CD4-positive, alpha-beta T cell (primary cell): Measurements from ENCODE around the gene PTPRK. TPM values are rescaled to one million over a fixed set of nuclear protein-coding genes. Genes with fewer than 3 reads are reported as not detected.

Experiments used
- ATAC-seq: fragments of 200-7000 bp; cut with Tn5 transposase; one replicate; pipeline ENCODE4 v1.10.0; 2022; ENCODE audit warnings: mild to moderate bottlenecking; ENCODE audit not compliant: poor library complexity
- CTCF ChIA-PET: fragments of 350-600 bp; sonication (Branson Sonifier 250); formaldehyde crosslinking; loops from one replicate; lab custom pipeline; 2021; ENCODE audit warnings: antibody characterized with exemption, inconsistent platforms; lab: Charles Lee
- POLR2A ChIA-PET: fragments of 350-600 bp; sonication (Branson Sonifier 250); formaldehyde crosslinking; loops from one replicate; lab custom pipeline; 2021; ENCODE audit warnings: antibody characterized with exemption, inconsistent platforms; lab: Charles Lee
- DNase-seq, 14 experiments: peaks; one replicate each; pipeline ENCODE4 v3.0.0-alpha.2; 2013 to 2020; ENCODE audit warnings: mixed read lengths in 2 of 14
- H3K27ac ChIP-seq, 2 donors: one replicate each; pipeline versions ENCODE4 v1.5.1 to v1.7.0; 2013; ENCODE audit warnings: low read length in 2 of 2, low read depth in 1 of 2, mild to moderate bottlenecking in 1 of 2
- H3K27me3 ChIP-seq, 2 experiments: 1 replicate in 1 of 2; 2 replicates in 1 of 2; pipeline versions ENCODE4 v1.6.1 to v1.7.0; 2013; ENCODE audit warnings: low read length in 2 of 2, control low read depth in 1 of 2, mild to moderate bottlenecking in 1 of 2, moderate library complexity in 1 of 2; ENCODE audit not compliant: insufficient read depth in 2 of 2, control insufficient read depth in 1 of 2
- H3K36me3 ChIP-seq: one replicate; pipeline ENCODE4 v1.6.1; 2013; ENCODE audit warnings: low read length, control low read depth; ENCODE audit not compliant: insufficient read depth
- H3K4me1 ChIP-seq: one replicate; pipeline ENCODE4 v1.6.1; 2013; ENCODE audit warnings: low read length, control low read depth; ENCODE audit not compliant: insufficient read depth
- H3K4me3 ChIP-seq: one replicate; pipeline ENCODE4 v1.5.1; 2013; ENCODE audit warnings: mild to moderate bottlenecking, low read length, moderate library complexity
- H3K9me3 ChIP-seq, 2 experiments: 1 replicate in 1 of 2; 2 replicates in 1 of 2; pipeline versions ENCODE4 v1.6.1 to v1.7.0; 2013; ENCODE audit warnings: low read length in 2 of 2, mild to moderate bottlenecking in 2 of 2, control low read depth in 1 of 2, moderate library complexity in 1 of 2; ENCODE audit not compliant: control insufficient read depth in 1 of 2, insufficient read depth in 1 of 2
- H3K27ac Mint-ChIP-seq: one replicate; pipeline ENCODE4 v1.8.0; 2020; ENCODE audit warnings: mixed read lengths
- H3K27me3 Mint-ChIP-seq: one replicate; pipeline ENCODE4 v1.8.0; 2021; ENCODE audit warnings: mixed read lengths
- H3K36me3 Mint-ChIP-seq: one replicate; pipeline ENCODE4 v1.8.0; 2021; ENCODE audit warnings: low read depth, mixed read lengths
- H3K4me1 Mint-ChIP-seq: one replicate; pipeline ENCODE4 v1.8.0; 2021; ENCODE audit warnings: low read depth, mixed read lengths
- H3K4me3 Mint-ChIP-seq: one replicate; pipeline ENCODE4 v1.8.0; 2020; ENCODE audit warnings: mild to moderate bottlenecking, mixed read lengths
- H3K9me3 Mint-ChIP-seq: one replicate; pipeline ENCODE4 v1.8.0; 2020; ENCODE audit warnings: mixed read lengths
- intact Hi-C, 2 experiments: fragments of 100-400 bp; cut with DNase I in 1 of 2; cut with micrococcal nuclease in 1 of 2; formaldehyde crosslinking; loops; one replicate each; pipeline versions ENCODE4 v1.15.1 to v1.9.0; 2023 to 2025; cut with DNase I, micrococcal nuclease
- total RNA-seq, 174 experiments: library from RNA in 2 of 174; stranded (reverse) in 2 of 174; gene quantifications; one replicate each; pipeline ENCODE4 v1.2.3 and lab custom pipeline; 2021 to 2026
- TF ChIP-seq, protein P1 (sequence below): fragments of 200-600 bp; IDR thresholded peaks from one replicate; pipeline ENCODE4 v1.8.0; 2022; ENCODE audit warnings: antibody characterized with exemption, mild to moderate bottlenecking

Gene PTPRK
- total RNA-seq, 2 experiments from 2014 or later = 8.4 to 10.3 TPM

DNA sequence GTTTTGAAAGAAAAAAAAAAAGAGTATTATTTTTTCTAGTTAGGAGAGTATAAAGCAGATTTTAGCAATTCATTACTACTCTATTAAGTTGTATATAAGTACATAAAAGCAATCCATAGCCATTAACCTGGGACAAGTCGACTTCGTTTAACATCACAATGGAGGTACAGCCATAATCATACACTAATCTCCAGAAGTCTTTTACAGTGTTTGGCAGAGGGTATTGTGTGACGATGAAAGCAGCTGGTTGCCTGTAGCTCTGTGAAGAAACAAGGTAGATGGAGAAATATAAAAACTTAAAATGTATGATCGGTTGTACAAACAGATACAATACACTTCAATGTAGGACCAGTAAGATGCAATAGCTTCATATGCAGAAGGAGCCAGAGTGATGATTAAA, 543.6 kb downstream of the PTPRK start:
- Mint-ChIP-seq H3K27ac (no peak overlapping the region), H3K4me1 (peaks cover 58% of the 10 kb centered on the region)
- POLR2A ChIA-PET = no interaction called here

DNA sequence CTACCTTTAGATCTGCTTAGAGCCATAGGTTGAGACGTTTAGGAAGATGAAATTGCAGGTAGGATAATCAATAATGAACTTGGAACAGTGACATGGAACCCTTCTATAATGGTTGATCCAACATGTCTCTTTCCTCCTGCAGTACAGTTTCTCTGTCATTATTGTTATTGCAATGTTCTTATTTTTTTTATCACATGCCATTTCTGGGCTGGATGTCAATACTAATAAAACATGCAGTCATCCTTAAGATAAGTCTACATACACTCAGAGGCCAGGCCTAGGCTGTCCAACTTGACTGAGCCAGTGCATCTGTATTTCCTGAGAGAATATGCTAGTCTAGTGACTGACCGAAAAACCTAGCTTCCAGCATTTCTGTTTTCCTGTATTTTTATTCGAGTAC, 544.3 kb downstream of the PTPRK start:
- Histone ChIP-seq H3K36me3 (no peaks in the 10 kb centered on the region), H3K27me3 (no peaks in the 10 kb centered on the region), H3K27ac (no peak overlapping the region), H3K4me1 (peaks cover 18% of the 10 kb centered on the region), H3K4me3 (no peak overlapping the region), H3K9me3 (no peaks in the 10 kb centered on the region)
- H3K9me3 Mint-ChIP-seq = peaks cover under 1% of the 10 kb centered on the region
- DNase-seq (no peak), ATAC-seq (no peak)
- H3K27me3 Mint-ChIP-seq = no peaks in the 10 kb centered on the region
- no peak overlapping the region for H3K27ac Mint-ChIP-seq
- POLR2A ChIA-PET = no interaction called here
- CTCF ChIA-PET = interaction anchor here (0.8 kb wide), 1 partner anchor 8 kb away, joined by 4 read pairs; no protein-coding TSS in a partner anchor
- intact Hi-C loops = loop anchor here (10.0 kb wide), 1 partner anchor 241 kb away; no protein-coding TSS in a partner anchor
- no peak overlapping the region for H3K4me3 Mint-ChIP-seq
- H3K36me3 Mint-ChIP-seq = peaks cover 4% of the 10 kb centered on the region
- peaks cover 65% of the 10 kb centered on the region for H3K4me1 Mint-ChIP-seq
- TF ChIP-seq, protein P1, sequence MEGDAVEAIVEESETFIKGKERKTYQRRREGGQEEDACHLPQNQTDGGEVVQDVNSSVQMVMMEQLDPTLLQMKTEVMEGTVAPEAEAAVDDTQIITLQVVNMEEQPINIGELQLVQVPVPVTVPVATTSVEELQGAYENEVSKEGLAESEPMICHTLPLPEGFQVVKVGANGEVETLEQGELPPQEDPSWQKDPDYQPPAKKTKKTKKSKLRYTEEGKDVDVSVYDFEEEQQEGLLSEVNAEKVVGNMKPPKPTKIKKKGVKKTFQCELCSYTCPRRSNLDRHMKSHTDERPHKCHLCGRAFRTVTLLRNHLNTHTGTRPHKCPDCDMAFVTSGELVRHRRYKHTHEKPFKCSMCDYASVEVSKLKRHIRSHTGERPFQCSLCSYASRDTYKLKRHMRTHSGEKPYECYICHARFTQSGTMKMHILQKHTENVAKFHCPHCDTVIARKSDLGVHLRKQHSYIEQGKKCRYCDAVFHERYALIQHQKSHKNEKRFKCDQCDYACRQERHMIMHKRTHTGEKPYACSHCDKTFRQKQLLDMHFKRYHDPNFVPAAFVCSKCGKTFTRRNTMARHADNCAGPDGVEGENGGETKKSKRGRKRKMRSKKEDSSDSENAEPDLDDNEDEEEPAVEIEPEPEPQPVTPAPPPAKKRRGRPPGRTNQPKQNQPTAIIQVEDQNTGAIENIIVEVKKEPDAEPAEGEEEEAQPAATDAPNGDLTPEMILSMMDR = no peak

More for the DNA sequence above, 543.6 kb downstream of the PTPRK start:
- Mint-ChIP-seq H3K9me3 (peaks cover 3% of the 10 kb centered on the region), H3K4me3 (no peak overlapping the region), H3K36me3 (peaks cover 4% of the 10 kb centered on the region), H3K27me3 (no peaks in the 10 kb centered on the region)
- no peaks in the 10 kb centered on the region for H3K36me3 ChIP-seq
- H3K4me1 ChIP-seq = peaks cover 15% of the 10 kb centered on the region
- CTCF ChIA-PET = interaction anchor here (0.5 to 2.3 kb wide), 4 partner anchors 9 to 1910 kb away, joined by 3 to 6 read pairs (median 4); no protein-coding TSS in a partner anchor
- no peak overlapping the region for H3K4me3 ChIP-seq
- intact Hi-C loops = loop anchor here (10.0 kb wide), 1 partner anchor 242 kb away; no protein-coding TSS in a partner anchor
- DNase-seq = no peak
- ATAC-seq = no peak
- H3K27ac ChIP-seq = no peak overlapping the region
- TF ChIP-seq, protein P1 = no peak
- H3K27me3 ChIP-seq = no peaks in the 10 kb centered on the region
- no peaks in the 10 kb centered on the region for H3K9me3 ChIP-seq

DNA sequence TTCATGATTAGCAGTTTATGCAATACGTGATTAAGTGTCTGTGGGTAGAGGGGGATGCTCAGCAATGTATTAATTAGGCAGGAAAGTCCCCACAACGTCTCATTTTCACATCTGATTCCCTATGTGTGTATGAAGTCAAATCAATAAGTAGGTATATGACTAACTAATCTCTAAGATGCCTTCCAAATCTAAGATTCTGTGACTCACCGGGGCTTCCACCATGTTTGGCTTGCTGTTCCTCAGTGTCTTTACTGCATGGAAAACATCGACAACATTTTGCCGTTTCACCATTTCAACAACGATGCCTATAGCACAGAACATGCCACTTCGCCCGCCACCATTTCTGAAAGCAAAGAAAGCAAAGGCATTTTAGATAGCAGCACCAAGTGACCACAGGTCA, 547.6 kb downstream of the PTPRK start:
- peaks cover 12% of the 10 kb centered on the region for H3K4me1 ChIP-seq
- H3K36me3 ChIP-seq = no peaks in the 10 kb centered on the region
- DNase-seq (peak in 3 of 14 experiments; percentile 31 to 42 (median 35)), ATAC-seq (no peak)
- peaks cover 75% of the 10 kb centered on the region for H3K4me1 Mint-ChIP-seq
- H3K4me3 Mint-ChIP-seq = peak overlapping the region; percentile 90
- H3K27ac ChIP-seq = peak overlapping the region in 1 of 2 donors; percentile 39
- TF ChIP-seq, protein P1 = no peak
- no peaks in the 10 kb centered on the region for H3K9me3 ChIP-seq
- intact Hi-C loops = loop anchor here (1.0 to 10.0 kb wide), 6 partner anchors 22 to 238 kb away; partner anchors contain the start of gene THEMIS (in 1 of the 2)
- ChIA-PET POLR2A (interaction anchor here (0.8 to 4.5 kb wide), 11 partner anchors 21 to 117 kb away, joined by 3 to 31 read pairs (median 5); partner anchors contain the start of gene THEMIS), CTCF (interaction anchor here (1.5 kb wide), 1 partner anchor 117 kb away, joined by 6 read pairs; no protein-coding TSS in a partner anchor)
- H3K27me3 ChIP-seq = no peaks in the 10 kb centered on the region
- H3K27me3 Mint-ChIP-seq = no peaks in the 10 kb centered on the region
- peak overlapping the region; percentile 97 for H3K27ac Mint-ChIP-seq
- peaks cover 4% of the 10 kb centered on the region for H3K36me3 Mint-ChIP-seq
- H3K9me3 Mint-ChIP-seq = no peaks in the 10 kb centered on the region
- no peak overlapping the region for H3K4me3 ChIP-seq
